ENCODE data around the gene RNF4.

The RNF4 gene

GRCh38 chr4:2516635-2517034 is 47.7 kb downstream of the RNF4 start:
- ChIA-PET CTCF (interaction anchor here (1.1 to 2.2 kb wide), 2 partner anchors 9 to 16 kb away, joined by 3 to 6 read pairs; no protein-coding TSS in a partner anchor), POLR2A (no interaction called here)
- TF ChIP-seq CTCF (IDR thresholded peaks at IDR 0.05; ENCODE audit: control extremely low read depth, extremely low read depth, low read depth, missing control alignments): no peak
- DNase-seq (ENCODE audit: extremely low spot score): no peak

- CTCF ChIA-PET: no interaction called here
- TF ChIP-seq CTCF (IDR thresholded peaks at IDR 0.05; ENCODE audit: control extremely low read depth, extremely low read depth, low read depth, missing control alignments): no peak
- no peak for DNase-seq (ENCODE audit: extremely low spot score)
- POLR2A ChIA-PET: no interaction called here
Measured at GRCh38 chr4:2526559-2526958, 57.7 kb downstream of the RNF4 start.

DNA sequence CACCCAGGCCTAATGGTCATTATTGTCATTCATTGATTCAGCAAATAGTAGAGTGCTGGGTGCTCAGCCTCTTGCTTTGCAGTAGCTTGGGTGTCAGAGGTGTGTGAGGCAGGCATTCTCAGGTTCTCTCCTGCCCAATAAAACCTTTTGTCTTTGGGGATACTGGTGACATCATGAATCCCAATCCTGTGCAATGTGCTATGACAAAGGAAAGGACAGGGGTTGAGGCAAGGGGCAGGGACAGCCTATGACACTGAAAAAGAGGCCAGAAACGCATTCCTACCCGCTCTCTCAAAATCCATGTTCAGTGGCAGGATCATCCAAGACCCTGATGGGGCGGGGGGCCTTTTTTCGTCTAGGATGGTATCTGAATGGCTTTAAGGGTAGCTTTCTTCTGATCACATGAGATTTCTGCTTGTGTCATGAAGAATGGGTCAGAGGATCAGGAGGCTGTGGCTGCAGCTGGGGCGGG is 66.0 kb downstream of the RNF4 start:
- CTCF ChIA-PET: interaction anchor here (1.2 to 1.7 kb wide), 8 partner anchors 23 to 315 kb away, joined by 3 to 6 read pairs (median 3); no protein-coding TSS in a partner anchor
- POLR2A ChIA-PET: interaction anchor here (0.6 to 1.6 kb wide), 3 partner anchors 9 to 401 kb away, joined by 3 to 6 read pairs (median 3); partner anchors contain the start of gene RNF4
- no peak for DNase-seq (ENCODE audit: extremely low spot score)

DNA sequence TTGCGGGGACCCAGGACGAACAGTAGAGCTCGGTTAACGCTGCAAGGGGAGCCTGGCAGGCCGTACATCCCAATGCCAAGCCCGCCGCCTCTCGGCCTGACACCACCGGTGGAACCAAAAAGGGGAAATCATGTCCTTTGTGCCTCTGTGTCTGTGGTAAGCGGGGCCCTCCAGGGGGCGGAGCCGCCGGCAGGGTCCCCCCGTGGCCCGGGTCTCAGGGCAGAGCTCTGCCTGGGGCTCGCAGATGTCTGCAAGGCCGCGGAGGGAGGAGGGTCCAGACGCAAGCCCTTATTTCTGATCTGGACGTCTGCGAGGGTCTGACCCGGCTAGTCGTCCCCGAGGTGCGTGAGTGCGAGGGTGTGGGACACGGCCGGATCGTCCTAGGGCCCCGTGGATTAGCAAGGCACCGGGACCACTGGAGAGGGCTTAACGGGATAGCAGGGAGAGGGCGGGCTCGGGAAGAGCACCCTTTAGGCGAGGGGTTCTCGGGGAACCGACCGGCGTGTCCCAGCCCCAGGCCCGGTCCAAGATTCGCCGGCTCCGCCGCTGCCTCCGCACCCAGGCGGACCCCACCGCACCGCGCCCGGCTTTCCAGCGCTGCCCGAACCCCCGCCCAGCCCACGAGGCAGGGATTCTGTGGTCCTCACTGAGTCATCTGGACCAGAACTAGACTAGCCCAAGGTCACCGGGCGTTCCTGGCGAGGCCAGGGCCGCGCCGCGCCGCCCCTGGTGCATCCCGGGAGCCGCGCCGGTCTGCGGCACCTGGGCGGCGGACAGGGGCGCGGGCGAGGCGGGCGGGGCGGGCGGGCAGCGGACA is 66.7 kb downstream of the RNF4 start:
- CTCF ChIA-PET: interaction anchor here (1.1 to 1.9 kb wide), 10 partner anchors 11 to 316 kb away, joined by 3 to 6 read pairs (median 3); no protein-coding TSS in a partner anchor
- peak; percentile 55 for DNase-seq (ENCODE audit: extremely low spot score)
- TF ChIP-seq CTCF (IDR thresholded peaks at IDR 0.05; ENCODE audit: control extremely low read depth, extremely low read depth, low read depth, missing control alignments): peak; percentile 59
- POLR2A ChIA-PET: interaction anchor here (0.6 to 1.6 kb wide), 9 partner anchors 10 to 401 kb away, joined by 3 to 6 read pairs (median 3); partner anchors contain the start of genes MXD4 and RNF4

More for the DNA sequence above, 66.0 kb downstream of the RNF4 start:
- TF ChIP-seq CTCF (IDR thresholded peaks at IDR 0.05; ENCODE audit: control extremely low read depth, extremely low read depth, low read depth, missing control alignments): no peak

- ChIA-PET CTCF (interaction anchor here (1.1 to 1.9 kb wide), 4 partner anchors 10 to 283 kb away, joined by 3 to 5 read pairs (median 3); no protein-coding TSS in a partner anchor), POLR2A (interaction anchor here (0.6 to 1.6 kb wide), 7 partner anchors 10 to 274 kb away, joined by 3 to 6 read pairs (median 3); partner anchors contain the start of genes MXD4 and RNF4)
- peak; percentile 95 for DNase-seq (ENCODE audit: extremely low spot score)
- no peak for TF ChIP-seq CTCF (IDR thresholded peaks at IDR 0.05; ENCODE audit: control extremely low read depth, extremely low read depth, low read depth, missing control alignments)
Measured at GRCh38 chr4:2536193-2537010, 67.5 kb downstream of the RNF4 start, which contains the start of gene FAM193A. Gene FAM193A (plus strand): TSS chr4:2536647. CDS start chr4:2536916, 269 bp downstream.
